DMS114 treated with DMSO at 0.1 percent for 48 hours (cell line): ENCODE data around the gene FIBIN.
"Not testable (repeated sequence)": the region's sequence is repeated elsewhere in the genome, so short reads cannot be mapped to it uniquely, and the experiment has no call there.

Experiments used
- DNase-seq: peaks from one replicate; lab custom pipeline; 2025; ENCODE audit not compliant: unreplicated experiment; lab: John Stamatoyannopoulos, UW

Gene FIBIN

GRCh38 chr11:26976389-26976788, 17.5 kb upstream of the FIBIN start:
- no peak for DNase-seq

- not testable (repeated sequence) for DNase-seq
Measured at GRCh38 chr11:26977209-26977608, 16.7 kb upstream of the FIBIN start.

GRCh38 chr11:26983645-26984044, 10.3 kb upstream of the FIBIN start:
- no peak for DNase-seq

DNA sequence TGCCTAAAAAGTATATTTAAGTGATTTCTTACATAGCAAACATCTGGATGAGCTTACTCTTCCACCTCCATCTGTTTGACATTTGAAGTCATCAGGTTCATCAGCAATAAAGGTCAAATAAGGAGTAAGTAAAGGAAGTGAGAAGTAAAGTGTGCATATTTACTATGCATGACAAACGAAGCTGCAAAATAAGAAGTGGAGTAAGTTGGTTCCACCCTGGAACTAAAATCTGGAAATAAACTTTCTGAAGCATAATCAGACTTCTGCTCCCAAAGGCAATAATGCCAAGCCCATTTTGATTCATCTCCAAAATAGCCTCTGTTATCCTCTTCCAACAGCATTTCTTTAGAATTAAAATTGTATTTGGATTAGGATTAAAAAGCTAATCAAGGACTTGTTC, 8.4 kb upstream of the FIBIN start:
- no peak for DNase-seq

- DNase-seq: no peak
Measured at GRCh38 chr11:26985943-26986342, 8.0 kb upstream of the FIBIN start.

DNA sequence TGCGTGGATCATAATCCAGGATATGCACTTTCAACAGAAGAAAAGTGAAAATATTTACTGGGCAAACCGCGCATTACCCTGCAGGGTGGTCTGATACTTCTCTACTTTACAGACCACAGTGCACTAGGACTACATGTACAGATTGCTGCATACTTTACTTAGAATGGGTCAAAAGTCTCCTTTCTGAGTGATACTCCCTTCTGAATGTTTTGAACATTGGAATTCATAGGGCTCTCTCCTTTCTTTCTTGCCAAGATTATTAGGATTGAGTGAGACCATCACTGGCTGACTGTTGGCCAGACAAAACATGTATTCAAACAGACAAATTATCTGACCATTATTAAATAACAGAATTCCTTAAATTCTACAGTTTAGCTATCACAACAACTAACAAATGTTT, 6.6 kb upstream of the FIBIN start:
- no peak for DNase-seq

DNA sequence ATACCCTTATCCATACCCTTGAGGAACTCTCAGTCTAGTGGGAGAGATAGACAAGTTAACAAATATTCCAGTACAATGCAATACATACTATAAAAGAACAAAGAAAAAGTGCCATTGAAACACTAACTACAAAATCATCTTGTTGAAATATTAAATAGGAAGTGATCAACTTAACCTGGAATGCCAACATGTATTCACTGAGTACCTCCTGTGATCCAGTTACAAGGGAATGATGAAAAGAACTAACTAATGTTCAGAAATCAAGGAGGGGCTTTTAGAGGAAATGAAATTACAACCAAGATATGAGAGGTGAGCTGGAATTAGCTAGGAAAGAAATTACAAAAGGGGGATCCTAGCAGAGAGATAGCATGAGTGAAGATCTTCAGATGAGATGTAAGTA, 6.2 kb upstream of the FIBIN start:
- no peak for DNase-seq

GRCh38 chr11:26992031-26992541, 1.8 kb upstream of the FIBIN start:
- no peak for DNase-seq

- DNase-seq: no peak
Measured at GRCh38 chr11:26994631-26995095, 751 bp downstream of the FIBIN start.

GRCh38 chr11:26995701-26996460, 2.0 kb downstream of the FIBIN start:
- no peak for DNase-seq

GRCh38 chr11:26997378-26997777, 3.5 kb downstream of the FIBIN start:
- DNase-seq: no peak

DNA sequence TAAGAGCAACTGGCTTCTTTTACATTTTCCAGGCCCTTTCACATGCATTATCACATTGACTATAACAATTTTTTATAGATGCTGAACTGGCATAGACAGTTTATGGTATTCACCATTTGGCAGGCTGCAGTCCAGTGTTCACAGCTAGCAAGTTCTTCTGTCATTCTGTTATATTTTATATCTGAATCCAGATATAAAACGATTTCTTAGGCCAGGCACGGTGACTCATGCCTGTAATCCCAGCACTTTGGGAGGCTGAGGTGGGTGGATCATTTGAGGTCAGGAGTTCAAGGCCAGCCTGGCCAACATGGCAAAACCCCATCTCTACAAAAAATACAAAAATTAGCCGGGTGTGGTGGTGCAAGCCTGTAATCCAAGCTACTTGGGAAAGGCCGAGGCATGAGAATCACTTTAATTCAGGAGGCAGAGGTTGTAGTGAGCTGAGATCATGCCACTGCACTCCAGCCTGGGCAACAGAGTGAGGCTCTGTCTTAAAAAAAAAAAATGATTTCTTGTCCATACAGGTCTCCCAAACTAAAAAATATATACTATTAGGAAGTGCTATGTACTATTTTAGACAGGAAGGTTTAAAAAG, 7.3 kb downstream of the FIBIN start:
- DNase-seq: not testable (repeated sequence)

GRCh38 chr11:27002431-27002830, 8.5 kb downstream of the FIBIN start:
- no peak for DNase-seq

DNA sequence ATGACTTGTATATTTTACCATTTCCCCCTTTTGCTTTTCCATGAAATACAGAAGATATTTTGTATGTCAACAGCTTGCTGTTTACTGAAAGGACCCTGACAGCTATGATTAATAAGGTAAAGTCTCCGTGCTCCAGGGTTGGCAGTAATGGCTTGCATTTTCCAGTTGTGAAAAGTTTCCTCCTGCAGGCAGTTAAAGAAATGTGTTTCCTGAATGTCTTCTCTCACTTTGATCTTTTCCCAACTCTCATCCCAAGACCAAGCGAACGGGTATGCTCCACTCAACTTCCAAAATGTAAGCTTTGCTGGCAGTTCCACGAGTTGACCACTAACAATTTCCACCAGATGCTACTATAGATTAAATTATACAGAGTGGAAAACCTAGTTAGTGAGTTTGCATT, 8.9 kb downstream of the FIBIN start:
- DNase-seq: no peak

- no peak for DNase-seq
Measured at GRCh38 chr11:27004103-27004502, 10.2 kb downstream of the FIBIN start.

DNA sequence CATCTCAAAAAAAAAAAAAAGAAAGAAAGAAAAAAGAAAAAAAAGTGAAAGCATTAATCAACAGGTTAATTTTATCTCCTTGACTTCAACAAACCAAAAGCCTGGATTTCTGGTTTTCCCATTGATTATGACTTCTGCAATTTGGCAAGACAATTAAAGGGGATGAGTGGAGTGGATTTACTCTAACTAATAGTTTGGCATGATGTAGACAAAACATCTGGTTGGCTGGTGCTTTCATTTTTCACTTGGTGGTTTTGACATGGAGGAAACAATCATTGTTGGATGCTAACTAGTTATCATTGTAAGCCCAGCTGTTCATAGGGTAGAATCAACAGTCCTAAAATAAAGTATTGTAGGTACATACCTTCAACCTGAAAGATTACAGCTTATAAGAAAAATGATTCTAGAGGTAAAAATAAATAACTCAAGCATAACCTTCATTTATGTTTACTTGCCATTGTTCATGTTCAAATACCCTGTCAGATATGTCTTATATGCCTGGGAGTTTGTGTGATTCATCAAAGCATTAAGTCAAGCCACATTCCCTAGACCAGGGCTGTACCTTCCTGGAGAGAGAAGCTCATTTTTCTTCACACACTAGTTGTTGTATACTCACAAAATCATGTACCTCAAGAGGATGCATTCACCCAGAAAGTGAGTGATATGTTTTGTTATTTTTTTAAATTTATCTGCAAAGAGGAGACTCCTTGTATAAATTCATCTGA, 15.1 kb downstream of the FIBIN start:
- DNase-seq: no peak

GRCh38 chr11:27011560-27012233, 17.8 kb downstream of the FIBIN start:
- DNase-seq: no peak

DNA sequence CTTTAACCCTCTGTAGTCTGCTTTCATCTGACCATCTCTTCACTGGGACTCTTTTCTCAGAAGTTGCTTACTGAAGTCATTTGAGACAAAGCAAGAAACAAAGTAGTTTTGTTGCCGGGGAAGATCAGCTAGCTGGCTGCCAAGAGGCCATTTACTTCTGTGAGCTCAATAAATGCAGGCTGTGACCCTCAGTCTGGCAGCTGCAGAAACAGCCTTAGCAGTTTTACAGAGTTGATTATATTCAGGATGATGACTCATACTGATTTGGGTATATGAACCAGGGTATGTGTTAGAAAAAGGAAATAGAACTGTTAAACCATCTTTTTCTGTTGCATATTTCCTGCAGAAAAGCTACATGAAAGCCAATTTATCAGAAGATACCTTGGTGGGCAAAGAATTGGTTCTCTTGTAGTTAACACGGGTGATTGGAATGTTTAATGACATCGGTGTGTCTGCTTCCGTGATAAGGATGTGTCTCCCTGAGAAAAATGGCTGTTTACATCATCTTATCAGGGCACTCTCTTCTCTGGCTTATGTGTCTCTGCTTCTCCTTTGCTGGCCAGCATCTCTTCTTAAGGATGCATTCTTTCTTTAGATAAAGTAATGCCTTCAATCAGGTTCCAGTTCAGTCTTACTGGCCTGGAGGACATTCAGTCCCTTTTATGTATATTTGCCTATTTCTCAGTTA, 18.5 kb downstream of the FIBIN start:
- no peak for DNase-seq

DNA sequence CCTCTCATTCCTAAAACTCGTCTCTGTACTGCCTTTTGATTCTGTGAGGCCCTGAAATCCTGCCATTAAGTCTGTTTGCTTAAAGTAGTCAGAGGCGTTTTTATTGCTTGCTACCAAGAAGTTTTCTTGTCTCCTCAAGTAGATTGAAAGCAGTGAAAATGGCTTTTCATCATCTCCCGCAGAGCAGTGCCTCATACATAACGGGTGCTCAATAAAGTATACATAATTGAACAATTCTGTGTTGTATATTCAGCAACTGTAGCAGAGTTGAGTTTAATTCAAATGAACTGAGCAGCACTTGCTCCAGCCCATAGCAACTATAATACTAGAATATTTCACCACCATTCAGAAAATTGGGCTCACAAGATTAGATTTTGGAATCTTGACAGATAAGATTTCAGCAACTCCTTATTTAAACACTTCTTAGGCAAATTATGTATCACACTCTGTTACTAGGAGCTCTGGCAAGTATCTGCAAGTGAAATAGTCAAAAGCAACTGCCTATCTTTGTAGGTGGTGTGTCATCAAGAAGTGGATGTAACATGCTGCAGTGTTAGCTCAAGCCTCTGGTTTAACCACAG, 20.0 kb downstream of the FIBIN start:
- DNase-seq: no peak

- DNase-seq: no peak
Measured at GRCh38 chr11:27018902-27019529, 25.1 kb downstream of the FIBIN start.
